H1 (cell line): ENCODE data around the gene SEMA3D. TPM values are rescaled to one million over a fixed set of nuclear protein-coding genes. Genes with fewer than 3 reads are reported as not detected.

Experiments used
- CHD1 ChIP-seq: IDR thresholded peaks from 2 replicates; pipeline ENCODE4 v1.6.1; 2012; ENCODE audit warnings: low read depth, low read length, improper control_type of control experiment
- NRF1 ChIP-seq: IDR thresholded peaks from 2 replicates; pipeline ENCODE4 v1.6.1; 2011; ENCODE audit warnings: mild to moderate bottlenecking, low read depth, low read length, improper control_type of control experiment
- POU5F1 ChIP-seq: IDR thresholded peaks from 2 replicates; pipeline ENCODE4 v1.6.1; 2011; ENCODE audit warnings: low read depth, mild to moderate bottlenecking, low read length, moderate library complexity
- TBP ChIP-seq: IDR thresholded peaks from 2 replicates; pipeline ENCODE4 v1.6.1; 2011; ENCODE audit warnings: low read depth, low read length, improper control_type of control experiment
- polyA plus RNA-seq, 7 experiments: library from polyadenylated mRNA; depleted of rRNA in 3 of 7; stranded (reverse) in 5 of 7; unstranded in 2 of 7; fragments of >200 nt in 5 of 7; fragments of 200-250 nt in 2 of 7; gene quantifications; 1 replicate in 5 of 7; 2 replicates in 1 of 7; 4 replicates in 1 of 7; pipeline versions ENCODE4 v1.2.1 to v1.2.3, GENCODE V29; 2011 to 2013; ENCODE audit warnings: missing spikeins in 2 of 7, mixed read lengths in 2 of 7
- total RNA-seq: library from RNA; stranded (reverse); fragmentation: NEBNext Ultra II Directional; extraction: Animal tissue kit (Norgen Biotek cat#: 25700); gene quantifications from 2 replicates; pipeline ENCODE4 v1.2.1, GENCODE V29; 2021
- TF ChIP-seq, protein P1 (sequence below): IDR thresholded peaks from 2 replicates; pipeline ENCODE4 v1.6.1; 2012; ENCODE audit warnings: low read length, inconsistent platforms

Gene SEMA3D
- total and polyA plus RNA-seq, 2 of the 8 experiments (the other 6 are each of a cell fraction or from before 2014, with no cell fraction given) = 1.6 to 3.5 TPM

GRCh38 chr7:85103357-85103756 is 83.5 kb downstream of the SEMA3D start (continued):
- TF ChIP-seq, protein P1, sequence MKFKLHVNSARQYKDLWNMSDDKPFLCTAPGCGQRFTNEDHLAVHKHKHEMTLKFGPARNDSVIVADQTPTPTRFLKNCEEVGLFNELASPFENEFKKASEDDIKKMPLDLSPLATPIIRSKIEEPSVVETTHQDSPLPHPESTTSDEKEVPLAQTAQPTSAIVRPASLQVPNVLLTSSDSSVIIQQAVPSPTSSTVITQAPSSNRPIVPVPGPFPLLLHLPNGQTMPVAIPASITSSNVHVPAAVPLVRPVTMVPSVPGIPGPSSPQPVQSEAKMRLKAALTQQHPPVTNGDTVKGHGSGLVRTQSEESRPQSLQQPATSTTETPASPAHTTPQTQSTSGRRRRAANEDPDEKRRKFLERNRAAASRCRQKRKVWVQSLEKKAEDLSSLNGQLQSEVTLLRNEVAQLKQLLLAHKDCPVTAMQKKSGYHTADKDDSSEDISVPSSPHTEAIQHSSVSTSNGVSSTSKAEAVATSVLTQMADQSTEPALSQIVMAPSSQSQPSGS = no peak
- TF ChIP-seq CHD1 (no peak), POU5F1 (no peak), TBP (no peak), NRF1 (no peak)
